ENCODE results near the gene SMO.
"Not testable (repeated sequence)": the region's sequence is repeated elsewhere in the genome, so short reads cannot be mapped to it uniquely, and the experiment has no call there.

SMO gene

GRCh38 chr7:129252603-129253002, 64.2 kb downstream of the SMO start:
- intact Hi-C loops (cut with micrococcal nuclease); H3K36me3 Mint-ChIP-seq (ENCODE audit: low read depth); H3K9me3 Mint-ChIP-seq; H3K4me3 Mint-ChIP-seq; H3K27ac Mint-ChIP-seq; H3K27me3 Mint-ChIP-seq: not testable (repeated sequence)
- H3K4me1 Mint-ChIP-seq (ENCODE audit: low read depth): peaks cover 14% of the 10 kb centered on the region

GRCh38 chr7:129255800-129256199, 67.4 kb downstream of the SMO start:
- no peak overlapping the region for H3K4me3 Mint-ChIP-seq
- no peaks in the 10 kb centered on the region for H3K36me3 Mint-ChIP-seq (ENCODE audit: low read depth)
- H3K9me3 Mint-ChIP-seq: no peaks in the 10 kb centered on the region
- no peaks in the 10 kb centered on the region for H3K27me3 Mint-ChIP-seq
- H3K4me1 Mint-ChIP-seq (ENCODE audit: low read depth): peaks cover 25% of the 10 kb centered on the region
- intact Hi-C loops (cut with micrococcal nuclease): no loop called here
- no peak overlapping the region for H3K27ac Mint-ChIP-seq

- Mint-ChIP-seq H3K9me3 (no peaks in the 10 kb centered on the region), H3K27me3 (no peaks in the 10 kb centered on the region), H3K4me1 (ENCODE audit: low read depth) (peaks cover 25% of the 10 kb centered on the region), H3K27ac (no peak overlapping the region), H3K36me3 (ENCODE audit: low read depth) (no peaks in the 10 kb centered on the region), H3K4me3 (no peak overlapping the region)
- intact Hi-C loops (cut with micrococcal nuclease): no loop called here
Observed at GRCh38 chr7:129256221-129256620, 67.8 kb downstream of the SMO start.

GRCh38 chr7:129257168-129257567, 68.7 kb downstream of the SMO start:
- intact Hi-C loops (cut with micrococcal nuclease): no loop called here
- no peaks in the 10 kb centered on the region for H3K9me3 Mint-ChIP-seq
- no peaks in the 10 kb centered on the region for H3K27me3 Mint-ChIP-seq
- no peak overlapping the region for H3K4me3 Mint-ChIP-seq
- H3K4me1 Mint-ChIP-seq (ENCODE audit: low read depth): peaks cover 25% of the 10 kb centered on the region
- H3K36me3 Mint-ChIP-seq (ENCODE audit: low read depth): no peaks in the 10 kb centered on the region
- H3K27ac Mint-ChIP-seq: no peak overlapping the region

GRCh38 chr7:129258649-129259389, 70.4 kb downstream of the SMO start:
- intact Hi-C loops (cut with micrococcal nuclease): no loop called here
- Mint-ChIP-seq H3K4me1 (ENCODE audit: low read depth) (peaks cover 25% of the 10 kb centered on the region), H3K9me3 (no peaks in the 10 kb centered on the region), H3K27me3 (no peaks in the 10 kb centered on the region), H3K27ac (no peak overlapping the region), H3K36me3 (ENCODE audit: low read depth) (no peaks in the 10 kb centered on the region), H3K4me3 (no peak overlapping the region)

- intact Hi-C loops (cut with micrococcal nuclease): no loop called here
- H3K4me3 Mint-ChIP-seq: no peak overlapping the region
- peaks cover 18% of the 10 kb centered on the region for H3K4me1 Mint-ChIP-seq (ENCODE audit: low read depth)
- no peaks in the 10 kb centered on the region for H3K36me3 Mint-ChIP-seq (ENCODE audit: low read depth)
- H3K27ac Mint-ChIP-seq: no peak overlapping the region
- no peaks in the 10 kb centered on the region for H3K27me3 Mint-ChIP-seq
- H3K9me3 Mint-ChIP-seq: no peaks in the 10 kb centered on the region
Observed at GRCh38 chr7:129262324-129262723, 73.9 kb downstream of the SMO start.

Data from dendritic cell treated with granulocyte-macrophage colony-stimulating factor and Interleukin-4, amounts not matched to agents 40 ng/mL and 50 ng/mL, for 4 days (primary cell).